HG03097 (cell line): ENCODE results near the gene S100A12.

Source experiments
- ATAC-seq: cut with Tn5 transposase; IDR thresholded peaks from one replicate; pipeline ENCODE4 v1.9.1; 2021; ENCODE audit not compliant: unreplicated experiment, low FRiP score

S100A12 gene

DNA sequence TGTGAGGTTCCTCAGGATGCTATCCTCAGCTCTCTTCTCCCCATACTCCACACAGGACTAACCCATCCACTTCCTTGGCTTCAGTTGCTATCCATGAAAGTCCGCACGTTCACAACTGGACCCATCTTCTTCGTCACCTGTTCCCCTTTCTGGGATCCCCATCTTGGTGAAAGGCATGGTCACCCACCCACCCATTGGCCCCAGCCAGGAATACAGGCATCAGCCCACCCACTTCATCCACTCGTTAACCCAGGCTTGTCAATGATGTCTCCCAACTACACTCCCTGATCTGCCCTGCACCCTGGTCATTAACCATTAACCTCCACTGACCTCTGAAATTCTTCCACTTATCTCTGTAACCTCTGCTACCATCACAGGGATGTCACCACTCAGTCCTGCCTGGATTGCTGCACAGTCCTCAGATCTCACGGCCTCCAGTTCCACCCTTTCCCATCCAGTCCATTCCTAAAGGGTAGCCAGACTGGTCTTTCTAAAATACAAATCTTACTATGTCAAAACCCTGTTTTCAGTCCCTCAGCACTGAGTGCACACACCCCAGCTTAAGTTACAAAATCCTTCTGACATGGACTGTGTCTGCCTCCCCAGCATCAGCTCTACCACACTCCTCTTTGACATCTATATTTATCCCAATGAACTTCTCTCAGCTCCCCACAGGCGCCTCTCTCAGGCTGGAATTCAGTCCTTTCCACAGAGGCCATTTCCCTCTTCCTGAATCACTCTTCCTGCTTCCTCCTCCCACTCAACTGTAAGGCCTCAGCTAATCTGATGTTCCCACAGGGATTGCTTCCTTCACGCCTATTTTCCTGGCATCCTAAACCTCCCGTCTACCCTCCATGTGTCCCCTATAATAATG, 37.2 kb downstream of the S100A12 start:
- no peak for ATAC-seq

DNA sequence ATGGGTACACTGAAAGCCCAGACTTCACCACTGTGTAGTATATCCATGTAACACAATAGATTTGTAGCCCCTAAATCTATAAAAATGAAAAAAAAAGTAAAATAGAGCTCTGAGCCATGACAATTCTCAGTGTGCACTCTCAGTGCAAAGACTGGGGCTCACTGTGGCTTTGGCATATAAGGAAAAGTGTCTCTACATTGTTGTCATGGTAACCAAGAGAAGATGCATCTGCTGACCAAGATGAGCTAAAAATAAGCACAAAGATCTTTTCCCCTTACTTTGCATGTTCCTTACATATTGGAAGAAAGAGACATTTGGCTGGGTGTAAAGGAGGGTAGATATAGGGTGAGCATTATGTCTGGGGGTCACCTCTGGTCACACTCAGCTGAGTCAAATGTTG, 38.8 kb downstream of the S100A12 start:
- ATAC-seq, result no peak

DNA sequence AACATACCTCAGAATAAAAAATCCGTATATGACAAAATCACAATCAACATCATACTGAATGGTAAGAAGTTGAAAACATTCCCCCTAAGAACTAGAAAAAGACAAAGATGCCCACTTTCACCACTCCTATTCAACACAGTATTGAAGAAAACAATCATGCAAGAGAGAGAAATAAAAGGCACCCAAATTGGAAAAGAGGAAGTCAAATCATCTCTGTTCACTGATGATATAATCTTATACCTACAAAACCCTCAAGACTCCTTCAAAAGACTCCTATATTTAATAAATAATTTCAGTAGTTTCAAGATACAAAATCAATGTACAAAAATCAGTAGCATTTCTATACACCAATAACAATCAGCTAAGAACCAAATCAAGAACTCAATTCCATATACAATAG, 41.5 kb downstream of the S100A12 start:
- ATAC-seq, result no peak

DNA sequence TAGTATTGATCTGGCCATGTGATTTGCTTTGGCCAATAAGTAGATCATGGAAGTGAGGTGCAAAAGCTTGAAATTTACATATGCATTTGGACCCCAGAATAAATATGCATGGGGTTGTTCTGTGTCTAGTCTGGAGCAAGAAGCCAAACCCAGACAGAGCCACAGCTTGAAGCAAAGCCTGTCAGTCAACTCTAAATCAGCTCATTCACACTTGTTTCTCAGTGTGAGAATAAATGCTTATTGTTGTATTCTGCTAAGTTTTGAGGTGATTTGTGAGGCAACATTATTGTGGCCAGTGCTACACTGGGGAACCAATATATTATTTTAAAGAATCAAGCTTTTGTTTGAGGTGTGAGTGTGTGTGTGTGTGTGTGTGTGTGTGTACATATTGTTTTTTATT, 50.5 kb downstream of the S100A12 start:
- ATAC-seq, result no peak
